GM12878 (cell line): ENCODE results near the gene NDUFB2. TPM values are rescaled to one million over a fixed set of nuclear protein-coding genes. Genes with fewer than 3 reads are reported as not detected.

Source experiments
- CBFB ChIP-seq: IDR thresholded peaks from 2 replicates; pipeline ENCODE4 v1.6.1; 2016; ENCODE audit warnings: antibody characterized with exemption, low read depth
- CREM ChIP-seq: IDR thresholded peaks from 2 replicates; pipeline ENCODE4 v1.6.1; 2014; ENCODE audit warnings: antibody characterized with exemption, low read depth
- SMAD1 ChIP-seq: fragments of 450-650 bp; IDR thresholded peaks from 2 replicates; pipeline ENCODE4 v1.6.1; 2018; ENCODE audit warnings: mild to moderate bottlenecking, low read depth; ENCODE audit not compliant: partially characterized antibody
- SMC3 ChIP-seq: IDR thresholded peaks from 2 replicates; pipeline ENCODE4 v1.6.1; 2011; ENCODE audit warnings: low read length, improper control_type of control experiment, borderline replicate concordance
- ZNF384 ChIP-seq: IDR thresholded peaks from 2 replicates; pipeline ENCODE4 v1.6.1; 2012; ENCODE audit warnings: low read depth, mild to moderate bottlenecking, low read length, improper control_type of control experiment, borderline replicate concordance
- polyA plus RNA-seq, 11 experiments: library from polyadenylated mRNA; depleted of rRNA in 4 of 11; unstranded in 6 of 11; stranded (reverse) in 5 of 11; fragments of >200 nt; fragmentation: Nextera tagmentation in 4 of 11; fragmentation: Illumina TruSeq in 1 of 11; extraction: Ambion mirVana in 4 of 11; extraction: Trizol in 1 of 11; gene quantifications; 1 replicate in 1 of 11; 2 replicates in 10 of 11; pipeline versions ENCODE4 v1.2.1 to v1.2.3, GENCODE V29; 2011 to 2016; ENCODE audit warnings: inconsistent platforms in 2 of 11, missing spikeins in 2 of 11, low read depth in 1 of 11
- total RNA-seq, 4 experiments: library from RNA; depleted of rRNA in 3 of 4; stranded (reverse); fragments of >200 nt in 3 of 4; fragmentation: Illumina TruSeq in 1 of 4; extraction: Trizol in 1 of 4; gene quantifications; 2 replicates each; pipeline versions ENCODE4 v1.2.1 to v1.2.3, GENCODE V29; 2013 to 2021
- TF ChIP-seq, protein P1 (sequence below): IDR thresholded peaks from 2 replicates; pipeline ENCODE4 v1.6.1; 2011; ENCODE audit warnings: mild to moderate bottlenecking, low read depth, low read length, moderate library complexity; ENCODE audit not compliant: insufficient replicate concordance
- TF ChIP-seq, protein P2 (sequence below): fragments of 150-350 bp; IDR thresholded peaks from 2 replicates; pipeline ENCODE4 v1.6.1; 2014; ENCODE audit warnings: mild to moderate bottlenecking, low read depth, low read length
- TF ChIP-seq, protein P3 (sequence below): fragments of 450-650 bp; IDR thresholded peaks from 2 replicates; pipeline ENCODE4 v1.6.1; 2017; ENCODE audit warnings: mild to moderate bottlenecking, moderate library complexity

The NDUFB2 gene
- total and polyA plus RNA-seq, 10 of the 15 experiments (the other 5 are each of a cell fraction or from before 2014, with no cell fraction given): 109 to 1,236 (median 323) TPM

DNA sequence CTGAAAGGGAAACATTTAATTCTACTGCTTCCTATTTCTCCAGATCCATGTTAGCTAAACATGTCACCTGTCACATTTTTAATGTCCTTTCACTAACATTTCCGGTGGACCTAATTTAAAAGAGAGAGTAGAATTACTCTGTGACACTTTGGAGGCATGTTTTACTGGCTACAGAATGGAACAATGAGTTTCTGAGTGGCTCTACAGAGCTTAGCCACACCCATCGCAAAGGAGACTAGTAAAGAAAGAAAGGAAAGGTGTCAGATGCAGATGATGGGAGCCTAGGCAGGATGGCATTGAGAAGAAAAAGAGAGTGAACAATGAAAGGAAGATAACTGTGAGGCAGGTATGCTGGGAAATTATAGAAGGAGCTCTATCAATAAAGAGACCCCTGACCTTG lies 35.9 kb downstream of the NDUFB2 start (continued):
- TF ChIP-seq CREM (no peak), CBFB (no peak), ZNF384 (no peak), SMC3 (no peak), SMAD1 (no peak)
- TF ChIP-seq, protein P1, sequence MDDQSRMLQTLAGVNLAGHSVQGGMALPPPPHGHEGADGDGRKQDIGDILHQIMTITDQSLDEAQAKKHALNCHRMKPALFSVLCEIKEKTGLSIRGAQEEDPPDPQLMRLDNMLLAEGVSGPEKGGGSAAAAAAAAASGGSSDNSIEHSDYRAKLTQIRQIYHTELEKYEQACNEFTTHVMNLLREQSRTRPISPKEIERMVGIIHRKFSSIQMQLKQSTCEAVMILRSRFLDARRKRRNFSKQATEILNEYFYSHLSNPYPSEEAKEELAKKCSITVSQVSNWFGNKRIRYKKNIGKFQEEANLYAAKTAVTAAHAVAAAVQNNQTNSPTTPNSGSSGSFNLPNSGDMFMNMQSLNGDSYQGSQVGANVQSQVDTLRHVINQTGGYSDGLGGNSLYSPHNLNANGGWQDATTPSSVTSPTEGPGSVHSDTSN: no peak
- TF ChIP-seq, protein P2, sequence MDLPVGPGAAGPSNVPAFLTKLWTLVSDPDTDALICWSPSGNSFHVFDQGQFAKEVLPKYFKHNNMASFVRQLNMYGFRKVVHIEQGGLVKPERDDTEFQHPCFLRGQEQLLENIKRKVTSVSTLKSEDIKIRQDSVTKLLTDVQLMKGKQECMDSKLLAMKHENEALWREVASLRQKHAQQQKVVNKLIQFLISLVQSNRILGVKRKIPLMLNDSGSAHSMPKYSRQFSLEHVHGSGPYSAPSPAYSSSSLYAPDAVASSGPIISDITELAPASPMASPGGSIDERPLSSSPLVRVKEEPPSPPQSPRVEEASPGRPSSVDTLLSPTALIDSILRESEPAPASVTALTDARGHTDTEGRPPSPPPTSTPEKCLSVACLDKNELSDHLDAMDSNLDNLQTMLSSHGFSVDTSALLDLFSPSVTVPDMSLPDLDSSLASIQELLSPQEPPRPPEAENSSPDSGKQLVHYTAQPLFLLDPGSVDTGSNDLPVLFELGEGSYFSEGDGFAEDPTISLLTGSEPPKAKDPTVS: no peak
- TF ChIP-seq, protein P3, sequence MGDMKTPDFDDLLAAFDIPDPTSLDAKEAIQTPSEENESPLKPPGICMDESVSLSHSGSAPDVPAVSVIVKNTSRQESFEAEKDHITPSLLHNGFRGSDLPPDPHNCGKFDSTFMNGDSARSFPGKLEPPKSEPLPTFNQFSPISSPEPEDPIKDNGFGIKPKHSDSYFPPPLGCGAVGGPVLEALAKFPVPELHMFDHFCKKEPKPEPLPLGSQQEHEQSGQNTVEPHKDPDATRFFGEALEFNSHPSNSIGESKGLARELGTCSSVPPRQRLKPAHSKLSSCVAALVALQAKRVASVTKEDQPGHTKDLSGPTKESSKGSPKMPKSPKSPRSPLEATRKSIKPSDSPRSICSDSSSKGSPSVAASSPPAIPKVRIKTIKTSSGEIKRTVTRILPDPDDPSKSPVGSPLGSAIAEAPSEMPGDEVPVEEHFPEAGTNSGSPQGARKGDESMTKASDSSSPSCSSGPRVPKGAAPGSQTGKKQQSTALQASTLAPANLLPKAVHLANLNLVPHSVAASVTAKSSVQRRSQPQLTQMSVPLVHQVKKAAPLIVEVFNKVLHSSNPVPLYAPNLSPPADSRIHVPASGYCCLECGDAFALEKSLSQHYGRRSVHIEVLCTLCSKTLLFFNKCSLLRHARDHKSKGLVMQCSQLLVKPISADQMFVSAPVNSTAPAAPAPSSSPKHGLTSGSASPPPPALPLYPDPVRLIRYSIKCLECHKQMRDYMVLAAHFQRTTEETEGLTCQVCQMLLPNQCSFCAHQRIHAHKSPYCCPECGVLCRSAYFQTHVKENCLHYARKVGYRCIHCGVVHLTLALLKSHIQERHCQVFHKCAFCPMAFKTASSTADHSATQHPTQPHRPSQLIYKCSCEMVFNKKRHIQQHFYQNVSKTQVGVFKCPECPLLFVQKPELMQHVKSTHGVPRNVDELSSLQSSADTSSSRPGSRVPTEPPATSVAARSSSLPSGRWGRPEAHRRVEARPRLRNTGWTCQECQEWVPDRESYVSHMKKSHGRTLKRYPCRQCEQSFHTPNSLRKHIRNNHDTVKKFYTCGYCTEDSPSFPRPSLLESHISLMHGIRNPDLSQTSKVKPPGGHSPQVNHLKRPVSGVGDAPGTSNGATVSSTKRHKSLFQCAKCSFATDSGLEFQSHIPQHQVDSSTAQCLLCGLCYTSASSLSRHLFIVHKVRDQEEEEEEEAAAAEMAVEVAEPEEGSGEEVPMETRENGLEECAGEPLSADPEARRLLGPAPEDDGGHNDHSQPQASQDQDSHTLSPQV: no peak
